Testis (tissue), 3 donors: ENCODE measurements around the gene CEP85. TPM values are rescaled to one million over a fixed set of nuclear protein-coding genes. Genes with fewer than 3 reads are reported as not detected.

Experiments
- DNase-seq: peaks from one replicate; pipeline ENCODE4 v3.0.0-alpha.2; 2019
- H3K27ac ChIP-seq, 2 donors: fragments of 200-600 bp; sonication (generic); one replicate each; pipeline ENCODE4 v1.5.1; 2019
- H3K27me3 ChIP-seq: fragments of 200-600 bp; sonication (generic); one replicate; pipeline ENCODE4 v1.5.1; 2019
- H3K36me3 ChIP-seq: fragments of 200-600 bp; sonication (generic); one replicate; pipeline ENCODE4 v1.5.1; 2017; ENCODE audit warnings: low read depth; ENCODE audit errors: missing control alignments
- H3K4me1 ChIP-seq: fragments of 200-600 bp; sonication (generic); one replicate; pipeline ENCODE4 v1.5.1; 2019
- H3K4me3 ChIP-seq, 2 donors: fragments of 200-600 bp; sonication (generic); one replicate each; pipeline ENCODE4 v1.5.1; 2017 to 2019
- H3K9me3 ChIP-seq: fragments of 200-600 bp; sonication (generic); one replicate; pipeline ENCODE4 v1.5.1; 2017
- CTCF ChIP-seq, 3 experiments: fragments of 450-650 bp in 2 of 3; fragments of 200-600 bp in 1 of 3; sonication (generic) in 1 of 3; IDR thresholded peaks; one replicate each; pipeline ENCODE4 v1.5.1; 2016 to 2019; ENCODE audit warnings: antibody characterized with exemption in 3 of 3, mild to moderate bottlenecking in 2 of 3, moderate library complexity in 1 of 3
- POLR2A ChIP-seq: fragments of 450-650 bp; IDR thresholded peaks from one replicate; pipeline ENCODE4 v1.6.1; 2017; ENCODE audit warnings: antibody characterized with exemption, mild to moderate bottlenecking, moderate library complexity
- WGBS, 2 donors: methylation state at CpG; one replicate each; pipeline ENCODE4 v1.1.5; 2018; 5-methylcytosine and 5-hydroxymethylcytosine counted together
- intact Hi-C: fragments of 100-400 bp; cut with DNase I; formaldehyde crosslinking; loops from one replicate; pipeline ENCODE4 v1.15.1; 2023; ENCODE audit warnings: low total_unique reads
- polyA plus RNA-seq: library from polyadenylated mRNA; stranded (reverse); fragments of 350-450 nt; fragmentation: Illumina TruSeq; extraction: RNeasy Lipid Tissue Mini Kit (QIAGEN cat#74804); gene quantifications from one replicate; pipeline ENCODE4 v1.2.3, GENCODE V29; 2014; ENCODE audit warnings: low read depth, low replicate concordance; ENCODE audit not compliant: insufficient read depth
- total RNA-seq, 2 donors: library from RNA; depleted of rRNA; stranded (reverse); fragments of >200 nt; gene quantifications; one replicate each; pipeline ENCODE4 v1.2.3, GENCODE V29; 2016

Gene CEP85
- total and polyA plus RNA-seq, 3 donors from 2014 or later = 52.1 to 82.5 (median 61.8) TPM

DNA sequence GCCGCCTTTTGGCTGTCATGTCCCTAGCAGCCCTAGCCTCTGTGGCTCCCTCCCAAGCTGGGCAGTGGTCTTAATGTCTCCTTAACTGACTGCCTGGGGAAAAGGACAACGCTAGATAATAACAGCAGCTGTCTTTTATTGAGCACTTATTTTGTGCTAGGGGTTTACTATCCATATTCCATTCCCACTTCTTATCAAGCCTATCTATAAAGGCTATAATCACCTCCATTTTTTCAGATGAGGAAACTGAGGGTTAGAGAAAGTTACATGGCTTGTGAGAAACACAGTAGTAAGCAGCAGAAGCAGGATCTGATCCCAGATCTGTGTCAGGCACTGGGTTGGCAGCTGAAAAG is 52.0 kb downstream of the CEP85 start:
- Histone ChIP-seq H3K36me3 (no peaks in the 10 kb centered on the region), H3K9me3 (no peaks in the 10 kb centered on the region), H3K27me3 (no peaks in the 10 kb centered on the region), H3K4me3 (no peak overlapping the region), H3K4me1 (peaks cover 17% of the 10 kb centered on the region), H3K27ac (no peak overlapping the region)
- WGBS, 2 donors = 80 to 98% methylated on average over 1 to 2 of the region's 2 CpGs
- no peak for TF ChIP-seq POLR2A
- TF ChIP-seq CTCF (IDR thresholded peaks at IDR 0.05) = peak in 1 of 3 experiments; percentile 13
- no peak for DNase-seq
- intact Hi-C loops = no loop called here

DNA sequence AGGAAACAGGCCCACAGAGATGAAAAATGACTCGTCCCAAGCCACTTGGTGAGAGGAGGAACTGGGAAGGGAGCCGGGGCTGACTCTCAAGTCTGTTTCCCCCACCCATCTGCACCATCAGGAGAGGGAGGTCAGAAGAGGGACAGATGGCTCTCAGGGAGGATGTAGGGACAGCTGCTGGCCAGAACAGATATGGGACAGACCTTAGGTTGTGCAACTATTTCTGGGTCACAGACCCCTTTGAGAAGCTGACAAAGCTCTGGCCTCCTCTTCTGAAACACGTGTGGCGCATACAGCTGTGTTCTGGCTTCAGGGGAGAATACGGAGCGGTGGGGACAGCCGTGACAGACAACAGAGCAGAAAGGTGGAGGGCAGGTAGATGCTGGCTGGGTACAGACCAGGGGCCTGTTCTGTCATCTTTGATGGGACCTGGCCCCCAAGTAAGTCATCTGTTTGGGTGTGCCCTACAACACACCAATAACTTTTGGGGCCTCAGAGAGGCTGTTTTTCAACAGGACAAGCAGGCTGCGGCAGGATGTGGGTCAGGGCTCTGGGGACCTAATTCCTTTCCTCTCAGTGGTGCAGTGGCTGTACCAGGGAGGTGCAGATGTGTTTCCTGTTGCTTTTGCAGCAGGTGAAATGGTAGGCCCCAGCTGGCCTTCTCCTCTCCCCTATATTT is 53.2 kb downstream of the CEP85 start:
- no peak overlapping the region for H3K27ac ChIP-seq
- H3K4me3 ChIP-seq = no peak overlapping the region
- H3K27me3 ChIP-seq = no peaks in the 10 kb centered on the region
- no peak for TF ChIP-seq POLR2A
- no peak for TF ChIP-seq CTCF (IDR thresholded peaks at IDR 0.05)
- WGBS, 2 donors = 70 to 75% methylated on average over 8 of the region's 8 CpGs
- no peak for DNase-seq
- no peaks in the 10 kb centered on the region for H3K9me3 ChIP-seq
- intact Hi-C loops = no loop called here
- no peaks in the 10 kb centered on the region for H3K36me3 ChIP-seq
- peaks cover 11% of the 10 kb centered on the region for H3K4me1 ChIP-seq

- H3K4me1 ChIP-seq = peaks cover 6% of the 10 kb centered on the region
- no peak for DNase-seq
- no peak overlapping the region for H3K27ac ChIP-seq
- H3K4me3 ChIP-seq = no peak overlapping the region
- WGBS, 2 donors = 90 to 93% methylated on average over 5 of the region's 5 CpGs
- H3K27me3 ChIP-seq = no peaks in the 10 kb centered on the region
- no peaks in the 10 kb centered on the region for H3K36me3 ChIP-seq
- no peaks in the 10 kb centered on the region for H3K9me3 ChIP-seq
- intact Hi-C loops = no loop called here
- TF ChIP-seq CTCF (IDR thresholded peaks at IDR 0.05) = no peak
- TF ChIP-seq POLR2A = no peak
Measured at GRCh38 chr1:26287811-26288210, 53.8 kb downstream of the CEP85 start.

DNA sequence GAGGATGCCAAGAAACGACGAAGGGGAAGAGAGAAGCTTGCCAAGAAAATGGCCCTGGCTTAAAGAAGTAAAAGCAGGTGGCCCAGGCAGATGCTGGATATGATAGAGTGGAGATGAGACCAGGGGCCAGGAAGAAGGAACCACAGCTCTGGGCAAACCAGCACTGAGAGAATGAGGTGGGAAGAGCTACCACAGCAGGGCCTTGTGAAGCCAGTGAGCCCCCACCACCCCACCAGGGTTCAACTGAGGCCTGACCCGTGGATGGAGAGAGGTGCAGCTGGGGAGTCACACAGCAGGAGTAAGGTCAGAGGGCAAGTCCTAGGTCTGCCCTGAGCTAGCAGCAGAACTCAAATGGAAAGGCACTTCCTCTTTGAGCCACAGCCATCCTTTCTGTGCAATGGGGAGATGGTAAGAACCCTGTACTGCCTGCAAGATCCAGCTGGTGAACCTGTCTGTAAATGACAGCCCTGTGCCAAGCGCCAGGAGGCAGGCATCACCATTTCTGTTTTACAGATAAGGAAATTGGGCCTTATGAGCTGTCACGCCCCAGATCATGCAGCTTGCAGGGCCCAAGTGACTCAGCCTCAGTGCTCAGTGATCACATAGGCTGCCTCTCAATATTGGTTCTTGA is 54.4 kb downstream of the CEP85 start:
- no peak overlapping the region for H3K27ac ChIP-seq
- TF ChIP-seq CTCF (IDR thresholded peaks at IDR 0.05) (no peak), POLR2A (no peak)

More for the DNA sequence above, 54.4 kb downstream of the CEP85 start:
- H3K4me3 ChIP-seq = no peak overlapping the region
- DNase-seq = no peak
- H3K36me3 ChIP-seq = no peaks in the 10 kb centered on the region
- no peaks in the 10 kb centered on the region for H3K9me3 ChIP-seq
- no peaks in the 10 kb centered on the region for H3K4me1 ChIP-seq
- intact Hi-C loops = no loop called here
- WGBS, 2 donors = 72 to 78% methylated on average over 4 to 5 of the region's 5 CpGs
- no peaks in the 10 kb centered on the region for H3K27me3 ChIP-seq
